HepG2 (cell line): ENCODE data around the gene TRAF4. TPM values are rescaled to one million over a fixed set of nuclear protein-coding genes. Genes with fewer than 3 reads are reported as not detected.

ENCODE experiments used
- HIVEP1 ChIP-seq: sonication (generic); formaldehyde crosslinking; IDR thresholded peaks from 2 replicates; pipeline ENCODE4 v1.4.0; 2020; ENCODE audit warnings: mild to moderate bottlenecking, missing genetic modification reagents
- HNF4A ChIP-seq: sonication (generic); formaldehyde crosslinking; IDR thresholded peaks from 2 replicates; pipeline ENCODE4 v1.4.0; 2020; ENCODE audit warnings: missing genetic modification reagents
- HOXA5 ChIP-seq: sonication (generic); formaldehyde crosslinking; IDR thresholded peaks from 2 replicates; pipeline ENCODE4 v1.4.0; 2020; ENCODE audit warnings: missing genetic modification reagents
- IRX3 ChIP-seq: sonication (generic); formaldehyde crosslinking; IDR thresholded peaks from 2 replicates; pipeline ENCODE4 v1.8.1; 2023; ENCODE audit warnings: mild to moderate bottlenecking, low read depth, missing genetic modification reagents, borderline replicate concordance
- NFE2L1 ChIP-seq: sonication (generic); formaldehyde crosslinking; IDR thresholded peaks from 2 replicates; pipeline ENCODE4 v1.4.0; 2020; ENCODE audit warnings: missing genetic modification reagents, mild to moderate bottlenecking, borderline replicate concordance
- REPIN1 ChIP-seq: sonication (generic); formaldehyde crosslinking; IDR thresholded peaks from 2 replicates; pipeline ENCODE4 v1.8.0; 2022; ENCODE audit warnings: missing genetic modification reagents, low read depth, mild to moderate bottlenecking, borderline replicate concordance
- SAFB2 ChIP-seq: sonication (generic); formaldehyde crosslinking; IDR thresholded peaks from 2 replicates; pipeline ENCODE4 v1.5.1; 2020; ENCODE audit warnings: missing genetic modification reagents, low read depth, mild to moderate bottlenecking, borderline replicate concordance
- ZNF546 ChIP-seq: sonication (generic); formaldehyde crosslinking; conservative IDR thresholded peaks from 2 replicates; pipeline ENCODE4 v1.8.1; 2023; ENCODE audit warnings: mild to moderate bottlenecking, missing genetic modification reagents
- ZNF563 ChIP-seq: sonication (generic); formaldehyde crosslinking; IDR thresholded peaks from 2 replicates; pipeline ENCODE4 v1.8.0; 2022; ENCODE audit warnings: mild to moderate bottlenecking, moderate library complexity, missing genetic modification reagents
- ZNF616 ChIP-seq: sonication (generic); formaldehyde crosslinking; IDR thresholded peaks from 2 replicates; pipeline ENCODE4 v1.5.0; 2020; ENCODE audit warnings: low read depth, mild to moderate bottlenecking, missing genetic modification reagents
- ZNF768 ChIP-seq: sonication (generic); formaldehyde crosslinking; IDR thresholded peaks from 2 replicates; pipeline ENCODE4 v1.4.0; 2020; ENCODE audit warnings: missing genetic modification reagents
- ZNF792 ChIP-seq: IDR thresholded peaks from 2 replicates; pipeline ENCODE4 v1.6.1; 2016
- polyA plus RNA-seq, 8 experiments: library from polyadenylated mRNA; depleted of rRNA in 3 of 8; stranded (reverse) in 7 of 8; unstranded in 1 of 8; fragments of >200 nt; fragmentation: Illumina TruSeq in 4 of 8; extraction: Trizol in 4 of 8; gene quantifications; 2 replicates each; pipeline versions ENCODE4 v1.2.1 to v1.2.3, GENCODE V29; 2011 to 2016; ENCODE audit warnings: low read depth in 4 of 8, missing spikeins in 1 of 8, mixed read lengths in 1 of 8; ENCODE audit not compliant: insufficient read depth in 1 of 8
- total RNA-seq, 5 experiments: library from RNA; depleted of rRNA; stranded (reverse); fragments of >200 nt; fragmentation: Illumina TruSeq; extraction: Trizol; gene quantifications; 2 replicates each; pipeline ENCODE4 v1.2.3, GENCODE V29; 2016; ENCODE audit warnings: low read depth in 1 of 5
- TF ChIP-seq, protein P1 (sequence below): sonication (generic); formaldehyde crosslinking; IDR thresholded peaks from 2 replicates; pipeline ENCODE4 v1.8.1; 2023; ENCODE audit warnings: mild to moderate bottlenecking, missing genetic modification reagents
- TF ChIP-seq, protein P2 (sequence below): sonication (generic); formaldehyde crosslinking; IDR thresholded peaks from 2 replicates; pipeline ENCODE4 v1.5.0; 2020; ENCODE audit warnings: mild to moderate bottlenecking, missing genetic modification reagents
- TF ChIP-seq, protein P3 (sequence below): fragments of 450-650 bp; IDR thresholded peaks from 2 replicates; pipeline ENCODE4 v1.6.1; 2016
- TF ChIP-seq, protein P4 (sequence below): sonication (generic); formaldehyde crosslinking; IDR thresholded peaks from 2 replicates; pipeline ENCODE4 v1.9.0; 2021; ENCODE audit warnings: missing genetic modification reagents, mild to moderate bottlenecking, borderline replicate concordance

TRAF4 gene
- total and polyA plus RNA-seq, 2 of the 13 experiments (the other 11 are each of a cell fraction or from before 2014, with no cell fraction given) = 86.0 to 89.9 TPM

DNA sequence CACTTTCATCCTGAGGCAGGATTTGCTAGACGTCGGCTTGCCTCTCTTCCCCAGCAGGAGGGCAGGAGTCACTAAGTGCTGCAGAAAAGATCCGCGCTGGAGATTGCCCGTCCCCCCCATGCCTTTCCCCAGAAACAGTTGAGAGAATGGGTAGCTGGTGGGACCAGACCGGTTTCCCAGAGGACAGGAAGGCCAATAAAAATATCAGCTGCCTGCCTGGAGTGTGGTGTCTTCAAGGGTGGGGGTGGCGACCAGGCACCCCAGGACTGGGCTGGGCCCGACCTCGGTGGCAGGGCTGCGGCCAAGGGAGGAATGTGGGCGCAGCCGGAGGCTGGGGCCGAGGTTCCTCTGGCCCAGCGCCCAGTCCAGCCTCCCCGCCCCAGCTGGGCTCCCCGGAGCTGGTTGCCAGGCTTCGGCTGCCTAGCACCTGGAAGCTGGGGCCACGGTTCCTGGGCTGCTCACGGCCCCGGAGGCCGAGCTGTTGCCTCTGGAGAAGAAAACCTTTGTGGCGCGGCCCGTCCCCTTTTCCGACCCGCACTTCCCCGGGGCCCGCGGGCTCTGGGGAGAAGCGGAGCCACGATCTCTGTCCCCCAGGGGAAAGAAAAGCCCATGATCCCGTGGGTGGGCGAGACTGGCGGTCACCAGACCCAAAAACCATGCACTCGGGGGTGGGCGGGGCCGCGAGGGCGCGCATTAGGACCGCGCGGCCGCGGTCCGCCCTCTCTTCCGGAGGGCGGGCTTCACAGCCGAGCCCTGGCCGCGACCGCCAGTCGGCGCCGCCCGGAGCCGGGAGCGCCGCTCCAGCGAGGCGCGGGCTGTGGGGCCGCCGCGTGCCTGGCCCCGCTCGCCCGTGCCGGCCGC lies at the start of gene TRAF4 (continued):
- TF ChIP-seq, protein P1, sequence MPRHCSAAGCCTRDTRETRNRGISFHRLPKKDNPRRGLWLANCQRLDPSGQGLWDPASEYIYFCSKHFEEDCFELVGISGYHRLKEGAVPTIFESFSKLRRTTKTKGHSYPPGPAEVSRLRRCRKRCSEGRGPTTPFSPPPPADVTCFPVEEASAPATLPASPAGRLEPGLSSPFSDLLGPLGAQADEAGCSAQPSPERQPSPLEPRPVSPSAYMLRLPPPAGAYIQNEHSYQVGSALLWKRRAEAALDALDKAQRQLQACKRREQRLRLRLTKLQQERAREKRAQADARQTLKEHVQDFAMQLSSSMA (CRISPR knock-in tag) = 0 out of 2 replicates have a peak, but pooled peaks have one; percentile 33
- TF ChIP-seq ZNF768 (CRISPR knock-in tag) (no peak; the same call in 1 of the 2 replicates), ZNF792 (CRISPR knock-in tag) (0 out of 2 replicates have a peak, but pooled peaks have one; percentile 12), ZNF563 (0 out of 2 replicates have a peak, but pooled peaks have one; percentile 14), HIVEP1 (CRISPR knock-in tag) (no peak), HOXA5 (CRISPR knock-in tag) (peak; percentile 29; the same call in 1 of the 2 replicates), REPIN1 (CRISPR knock-in tag) (no peak), HNF4A (CRISPR knock-in tag) (no peak), SAFB2 (CRISPR knock-in tag) (peak; percentile 88; the same call in 1 of the 2 replicates), ZNF546 (CRISPR knock-in tag) (peak; percentile 44), NFE2L1 (no peak), ZNF616 (CRISPR knock-in tag) (0 out of 2 replicates have a peak, but pooled peaks have one; percentile 30), IRX3 (CRISPR knock-in tag) (0 out of 2 replicates have a peak, but pooled peaks have one; percentile 14)
- TF ChIP-seq, protein P2, sequence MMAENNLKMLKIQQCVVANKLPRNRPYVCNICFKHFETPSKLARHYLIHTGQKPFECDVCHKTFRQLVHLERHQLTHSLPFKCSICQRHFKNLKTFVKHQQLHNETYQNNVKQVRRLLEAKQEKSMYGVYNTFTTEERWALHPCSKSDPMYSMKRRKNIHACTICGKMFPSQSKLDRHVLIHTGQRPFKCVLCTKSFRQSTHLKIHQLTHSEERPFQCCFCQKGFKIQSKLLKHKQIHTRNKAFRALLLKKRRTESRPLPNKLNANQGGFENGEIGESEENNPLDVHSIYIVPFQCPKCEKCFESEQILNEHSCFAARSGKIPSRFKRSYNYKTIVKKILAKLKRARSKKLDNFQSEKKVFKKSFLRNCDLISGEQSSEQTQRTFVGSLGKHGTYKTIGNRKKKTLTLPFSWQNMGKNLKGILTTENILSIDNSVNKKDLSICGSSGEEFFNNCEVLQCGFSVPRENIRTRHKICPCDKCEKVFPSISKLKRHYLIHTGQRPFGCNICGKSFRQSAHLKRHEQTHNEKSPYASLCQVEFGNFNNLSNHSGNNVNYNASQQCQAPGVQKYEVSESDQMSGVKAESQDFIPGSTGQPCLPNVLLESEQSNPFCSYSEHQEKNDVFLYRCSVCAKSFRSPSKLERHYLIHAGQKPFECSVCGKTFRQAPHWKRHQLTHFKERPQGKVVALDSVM (CRISPR knock-in tag) = peak; percentile 66
- TF ChIP-seq, protein P3, sequence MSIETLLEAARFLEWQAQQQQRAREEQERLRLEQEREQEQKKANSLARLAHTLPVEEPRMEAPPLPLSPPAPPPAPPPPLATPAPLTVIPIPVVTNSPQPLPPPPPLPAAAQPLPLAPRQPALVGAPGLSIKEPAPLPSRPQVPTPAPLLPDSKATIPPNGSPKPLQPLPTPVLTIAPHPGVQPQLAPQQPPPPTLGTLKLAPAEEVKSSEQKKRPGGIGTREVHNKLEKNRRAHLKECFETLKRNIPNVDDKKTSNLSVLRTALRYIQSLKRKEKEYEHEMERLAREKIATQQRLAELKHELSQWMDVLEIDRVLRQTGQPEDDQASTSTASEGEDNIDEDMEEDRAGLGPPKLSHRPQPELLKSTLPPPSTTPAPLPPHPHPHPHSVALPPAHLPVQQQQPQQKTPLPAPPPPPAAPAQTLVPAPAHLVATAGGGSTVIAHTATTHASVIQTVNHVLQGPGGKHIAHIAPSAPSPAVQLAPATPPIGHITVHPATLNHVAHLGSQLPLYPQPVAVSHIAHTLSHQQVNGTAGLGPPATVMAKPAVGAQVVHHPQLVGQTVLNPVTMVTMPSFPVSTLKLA = no peak
- TF ChIP-seq, protein P4, sequence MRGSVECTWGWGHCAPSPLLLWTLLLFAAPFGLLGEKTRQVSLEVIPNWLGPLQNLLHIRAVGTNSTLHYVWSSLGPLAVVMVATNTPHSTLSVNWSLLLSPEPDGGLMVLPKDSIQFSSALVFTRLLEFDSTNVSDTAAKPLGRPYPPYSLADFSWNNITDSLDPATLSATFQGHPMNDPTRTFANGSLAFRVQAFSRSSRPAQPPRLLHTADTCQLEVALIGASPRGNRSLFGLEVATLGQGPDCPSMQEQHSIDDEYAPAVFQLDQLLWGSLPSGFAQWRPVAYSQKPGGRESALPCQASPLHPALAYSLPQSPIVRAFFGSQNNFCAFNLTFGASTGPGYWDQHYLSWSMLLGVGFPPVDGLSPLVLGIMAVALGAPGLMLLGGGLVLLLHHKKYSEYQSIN (CRISPR knock-in tag) = no peak
